GM20000 (cell line): ENCODE results near the gene UPK3BL2.
"Not testable (repeated sequence)": the region's sequence is repeated elsewhere in the genome, so short reads cannot be mapped to it uniquely, and the experiment has no call there.

Experiments
- DNase-seq: peaks from one replicate; pipeline ENCODE4 v3.0.0; 2012; ENCODE audit warnings: low spot score

Gene UPK3BL2

DNA sequence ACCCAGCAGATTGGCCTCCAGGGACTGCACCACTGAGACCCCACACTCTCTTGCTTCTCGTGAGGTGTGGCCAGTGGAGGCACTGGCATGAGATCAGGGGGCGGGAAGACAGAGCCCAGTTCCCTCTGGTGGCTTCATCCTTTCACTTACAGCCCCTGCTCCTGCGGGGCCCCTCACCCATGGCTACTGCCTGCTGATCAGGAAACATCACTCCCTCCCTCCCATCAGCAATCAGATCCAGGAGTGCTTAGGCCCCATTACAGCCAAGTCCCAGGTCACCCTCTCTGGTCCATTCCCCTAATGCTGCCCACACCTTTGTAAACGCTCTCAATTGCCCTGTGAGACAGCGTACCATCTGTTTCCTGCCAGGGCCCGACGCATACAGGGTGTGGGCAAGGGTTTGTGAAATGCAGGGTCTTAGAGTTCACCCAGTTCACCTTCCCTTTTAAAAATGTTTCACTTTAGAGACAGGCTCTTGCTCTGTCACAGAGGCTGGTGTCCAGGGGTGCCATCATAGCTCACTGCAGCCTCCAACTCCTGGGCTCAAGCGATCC lies 8.4 kb downstream of the UPK3BL2 start:
- DNase-seq: not testable (repeated sequence)

DNA sequence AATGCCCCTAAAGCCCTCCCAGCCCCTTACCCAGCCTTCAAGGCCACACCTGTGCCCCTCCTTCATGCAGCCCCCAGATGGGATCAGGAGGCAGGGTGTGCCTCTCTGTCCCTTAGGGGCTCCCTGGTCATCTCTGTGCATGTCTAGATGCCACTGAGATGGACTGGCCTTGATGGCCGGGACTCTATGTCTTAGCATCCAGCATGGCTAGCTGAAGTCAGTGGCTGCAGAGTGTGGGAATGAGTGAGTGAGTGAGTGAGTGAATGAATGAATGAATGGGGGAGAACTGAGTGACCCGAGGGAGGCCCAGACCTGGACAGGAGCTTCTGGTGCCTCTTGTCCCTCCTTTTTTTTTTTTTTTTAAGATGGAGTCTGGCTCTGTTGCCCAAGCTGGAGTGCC lies 11.4 kb downstream of the UPK3BL2 start:
- not testable (repeated sequence) for DNase-seq

DNA sequence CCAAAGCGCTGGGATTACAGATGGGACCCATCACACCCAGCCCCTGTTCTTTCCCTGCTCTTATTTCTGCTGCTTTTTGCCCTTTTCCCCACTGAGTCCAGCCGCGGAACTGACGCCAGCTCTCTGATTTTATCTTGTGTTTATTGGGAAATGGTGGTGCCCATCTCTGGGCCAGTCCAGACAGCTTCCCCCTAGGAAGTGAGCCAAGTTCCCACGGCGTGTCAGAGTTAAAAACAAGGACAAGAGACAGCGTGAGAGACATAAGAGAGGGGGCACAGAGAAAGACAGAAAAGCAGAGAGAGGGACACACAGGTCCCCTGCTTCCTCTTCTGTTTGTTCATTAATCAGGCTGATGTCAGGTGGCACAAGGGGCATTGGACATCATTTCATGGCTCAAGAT lies 11.9 kb downstream of the UPK3BL2 start:
- DNase-seq: not testable (repeated sequence)

DNA sequence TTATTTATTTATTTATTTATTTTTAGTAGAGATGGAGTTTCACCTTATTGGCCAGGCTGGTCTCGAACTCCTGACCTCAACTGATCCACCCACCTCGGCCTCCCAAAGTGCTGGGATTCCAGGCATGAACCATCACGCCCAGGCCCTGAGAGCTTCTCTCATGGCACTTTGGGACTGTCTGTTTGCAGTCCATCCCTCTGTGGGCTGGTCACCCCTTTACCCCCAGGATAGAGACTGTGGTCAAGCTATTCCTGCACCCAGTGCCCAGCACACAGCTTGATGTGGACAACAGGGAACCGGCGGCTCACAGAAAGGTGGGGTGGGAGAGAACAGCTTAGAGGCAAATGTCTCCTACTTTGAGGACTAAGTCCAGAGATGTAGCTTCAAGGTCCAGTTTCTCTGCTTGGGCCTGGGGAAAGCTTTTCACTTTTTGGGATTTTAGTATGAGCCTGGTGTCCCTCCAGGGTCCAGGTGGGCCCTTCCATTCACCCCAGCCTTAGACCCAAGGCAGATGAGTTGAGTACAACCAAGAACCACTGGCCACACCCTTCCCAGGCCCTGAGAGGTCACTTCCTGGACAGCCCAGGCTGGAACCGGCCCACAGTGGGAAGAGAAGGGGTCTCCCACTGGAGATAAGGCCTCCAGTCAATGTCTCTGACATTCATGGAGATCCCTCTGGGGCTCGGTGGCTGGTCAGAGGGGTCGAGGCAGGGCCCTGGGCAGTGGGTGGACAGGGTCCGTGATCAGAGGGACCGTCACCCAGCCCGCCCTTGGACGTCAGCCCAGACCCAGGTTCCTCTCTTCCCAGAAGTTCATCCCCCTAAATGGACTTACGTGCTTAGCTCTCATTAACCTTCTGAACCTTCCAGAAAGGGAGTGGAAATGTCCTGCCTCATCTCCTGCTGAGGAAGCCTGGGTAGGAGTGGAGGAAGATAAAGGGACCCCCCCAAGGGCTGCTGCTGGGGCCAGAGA lies 15.4 kb downstream of the UPK3BL2 start:
- DNase-seq: not testable (repeated sequence)

DNA sequence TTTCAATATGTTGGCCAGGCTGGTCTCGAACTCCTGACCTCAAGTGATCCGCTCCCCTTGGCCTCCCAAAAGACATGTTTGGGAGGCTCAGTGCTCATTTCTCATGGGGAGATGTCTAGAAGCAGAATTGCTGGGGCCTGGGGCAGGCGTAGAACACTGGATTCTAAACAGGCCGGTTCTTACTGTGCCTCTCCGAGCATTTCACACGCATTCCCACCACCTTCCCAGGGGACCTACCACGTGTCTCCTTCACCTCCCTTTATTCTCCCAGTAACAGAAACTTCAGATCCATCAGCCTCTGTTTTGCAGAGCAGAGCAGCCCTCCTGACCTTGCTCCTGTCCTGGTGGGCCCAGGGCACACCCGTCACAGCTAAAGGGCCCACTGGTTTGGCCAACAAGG lies 16.3 kb downstream of the UPK3BL2 start:
- DNase-seq: not testable (repeated sequence)

DNA sequence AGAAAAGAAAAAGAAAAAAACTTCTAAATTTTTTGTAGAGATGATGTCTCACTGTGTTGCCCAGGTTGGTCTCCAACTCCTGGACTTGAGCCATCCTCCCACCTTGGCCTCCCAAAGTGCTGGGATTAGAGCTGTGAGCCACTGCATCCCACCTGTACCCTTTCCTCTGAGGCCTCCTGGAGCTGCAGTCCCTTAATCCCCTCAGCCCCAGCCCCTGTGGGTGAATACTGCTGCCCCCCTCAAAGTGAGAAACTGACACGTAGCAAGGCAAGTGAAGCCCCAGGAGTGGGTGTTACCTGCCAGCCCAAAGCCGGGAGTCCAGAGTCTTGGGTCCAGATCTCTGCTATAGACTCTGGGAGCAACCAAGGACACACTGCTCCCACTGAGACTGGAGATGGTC lies 18.7 kb downstream of the UPK3BL2 start:
- DNase-seq: not testable (repeated sequence)

DNA sequence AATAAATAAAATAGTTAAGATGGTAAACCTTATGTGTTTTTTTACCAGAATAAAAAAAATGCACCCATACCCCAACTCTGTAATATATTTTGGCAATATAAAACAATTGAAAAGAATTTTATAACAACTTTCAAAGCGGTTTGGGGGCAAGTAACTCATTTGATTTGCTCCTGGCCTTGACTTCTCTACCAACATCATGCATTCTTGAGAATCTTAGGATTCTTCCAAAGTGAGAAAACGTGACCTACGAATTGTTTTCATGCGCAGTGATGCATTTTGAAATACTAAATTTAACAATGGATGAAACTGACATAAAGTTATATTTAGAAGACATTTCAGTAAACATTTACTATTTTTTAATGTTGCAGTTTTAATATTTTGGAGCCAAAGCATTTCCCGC lies 22.7 kb downstream of the UPK3BL2 start:
- DNase-seq: not testable (repeated sequence)

DNA sequence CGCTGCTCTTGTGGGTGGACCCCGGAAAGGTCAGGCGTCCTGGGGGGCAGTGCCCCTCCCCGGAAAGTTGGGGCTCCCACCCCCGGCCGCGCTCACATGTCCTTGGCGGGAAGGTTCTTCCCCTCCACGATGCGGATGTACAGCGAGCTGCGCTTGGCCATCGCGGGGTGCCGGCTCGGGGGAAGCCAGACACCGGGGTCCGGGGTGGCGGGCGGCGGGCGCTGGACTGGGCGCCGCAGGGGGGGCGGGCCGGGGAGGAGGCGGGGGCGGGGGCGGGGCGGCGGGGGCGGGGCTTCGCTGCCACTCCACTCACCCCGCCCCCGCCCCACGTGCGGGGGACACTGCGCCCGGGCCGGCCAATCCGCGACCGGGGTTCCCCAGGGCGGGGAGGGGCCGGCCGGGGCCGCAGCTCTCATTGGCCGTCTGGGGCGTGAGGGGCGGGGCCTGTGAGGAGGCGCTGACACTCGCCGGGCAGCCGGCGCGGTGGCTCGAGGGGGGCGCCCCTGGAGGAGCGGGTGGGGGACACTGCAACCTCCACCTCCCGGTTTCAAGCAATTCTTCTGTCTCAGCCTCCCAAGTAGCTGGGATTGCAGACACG lies 25.8 kb downstream of the UPK3BL2 start, which contains the start of gene RASA4B:
RASA4B (minus strand) TSS at position 228 of the 598 bp plus-strand sequence; CDS start at position 161, 67 bp downstream.
- DNase-seq: not testable (repeated sequence)

DNA sequence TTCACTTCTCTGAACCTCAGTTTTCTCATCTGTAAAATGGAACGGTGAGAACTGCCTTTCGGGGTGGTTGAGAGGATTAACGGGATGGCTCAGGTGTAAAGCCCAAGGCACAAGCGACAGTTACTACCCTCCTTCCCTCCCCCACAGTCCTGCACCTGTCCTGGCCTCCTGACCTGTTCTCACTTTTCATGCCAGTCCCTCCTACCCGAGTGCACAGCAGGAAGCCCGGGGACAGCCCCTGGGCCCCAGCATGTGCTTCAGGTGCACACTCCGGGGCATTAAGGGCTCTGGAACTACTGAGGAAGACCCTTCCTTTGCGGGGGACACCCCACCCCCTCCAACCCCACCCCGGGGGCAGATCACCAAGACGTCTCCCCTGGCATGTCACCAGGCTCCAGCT lies 26.5 kb downstream of the UPK3BL2 start:
- DNase-seq: not testable (repeated sequence)

DNA sequence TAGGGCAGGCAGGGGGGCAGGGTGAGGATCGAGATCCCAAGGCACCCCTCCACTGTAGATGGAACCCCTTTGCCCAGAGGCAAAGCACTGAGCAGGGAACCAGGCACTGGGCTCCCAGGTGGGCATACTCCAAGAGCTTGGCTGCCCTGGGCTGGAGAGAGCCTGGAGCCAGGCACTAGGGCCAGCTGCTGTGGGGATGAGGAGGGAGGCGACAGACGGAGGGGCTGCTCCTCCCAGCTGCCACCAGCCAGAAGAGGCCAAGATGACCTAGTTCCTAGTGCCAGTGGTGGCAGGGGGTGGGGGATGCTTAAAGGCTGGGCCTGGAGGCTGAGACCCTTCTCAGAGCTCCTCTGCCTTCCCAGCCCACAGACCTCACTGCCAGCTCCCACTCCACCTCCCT lies 27.6 kb downstream of the UPK3BL2 start:
- DNase-seq: not testable (repeated sequence)

DNA sequence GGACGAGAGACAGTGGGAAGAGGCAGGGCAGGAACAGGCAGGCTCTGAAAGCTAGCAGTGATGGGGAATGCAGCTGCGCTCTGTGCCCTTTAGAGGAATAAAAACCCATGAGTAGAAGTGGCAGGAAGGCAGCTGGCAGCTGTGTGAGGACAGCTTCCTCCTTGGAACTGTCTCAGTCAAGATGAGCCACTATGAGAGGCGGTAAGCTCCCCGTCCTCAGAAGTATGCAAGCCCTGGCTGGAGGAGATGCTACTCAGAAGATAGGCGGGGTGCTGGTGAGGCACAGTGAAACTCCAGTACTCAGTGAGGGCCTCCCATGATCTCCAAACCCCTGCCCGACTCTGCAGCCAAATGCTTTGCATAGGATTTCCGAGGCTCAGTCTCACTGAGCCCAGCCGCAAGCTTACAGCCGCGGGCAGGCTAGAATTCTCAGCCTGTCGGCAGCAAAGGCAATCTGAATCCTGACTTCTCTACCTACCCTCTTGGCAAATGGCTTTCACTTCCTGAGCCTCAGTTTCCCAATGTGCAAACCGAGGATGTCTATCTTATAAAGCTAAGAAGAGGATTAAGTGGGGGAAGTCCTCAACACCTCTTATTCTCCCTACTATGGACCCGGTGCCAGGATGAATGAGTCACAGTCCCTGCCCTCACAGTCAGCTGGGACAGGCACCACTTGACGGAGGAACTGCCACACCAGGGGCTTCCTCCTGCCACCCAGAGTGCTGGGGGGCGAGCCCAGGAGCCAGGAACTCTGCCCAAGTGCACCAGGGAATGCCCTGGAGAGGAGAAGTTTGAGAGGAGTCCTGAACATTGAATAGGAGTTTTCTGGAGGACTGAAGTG lies 28.4 kb downstream of the UPK3BL2 start:
- DNase-seq: not testable (repeated sequence)

DNA sequence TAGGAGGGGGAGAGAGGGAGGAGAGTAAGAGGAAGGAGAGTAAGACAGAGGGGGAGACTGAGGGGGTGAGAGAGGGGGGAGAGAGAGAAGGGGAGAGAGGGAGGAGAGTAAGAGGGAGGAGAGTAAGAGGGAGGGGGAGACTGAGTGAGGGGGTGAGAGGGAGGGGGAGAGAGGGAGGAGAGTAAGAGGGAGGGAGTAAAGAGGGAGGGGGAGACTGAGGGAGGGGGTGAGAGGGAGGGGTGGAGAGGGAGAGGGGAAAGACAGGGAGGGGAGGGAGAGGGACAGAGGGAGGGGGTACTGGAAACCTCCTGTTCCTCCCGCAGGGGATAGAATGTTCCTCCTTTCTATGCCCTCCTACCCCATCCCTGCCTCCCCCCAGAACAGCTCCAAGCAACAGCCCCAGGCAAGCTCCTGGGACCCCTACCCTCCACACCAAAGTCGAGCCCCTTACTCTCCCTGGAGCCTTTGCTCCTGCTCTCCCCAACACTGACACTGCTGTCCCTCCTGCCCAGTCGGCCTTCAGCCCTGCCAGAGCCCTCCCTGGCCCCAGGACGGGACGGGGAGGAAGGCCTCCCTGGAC lies 30.8 kb downstream of the UPK3BL2 start:
- DNase-seq: not testable (repeated sequence)

DNA sequence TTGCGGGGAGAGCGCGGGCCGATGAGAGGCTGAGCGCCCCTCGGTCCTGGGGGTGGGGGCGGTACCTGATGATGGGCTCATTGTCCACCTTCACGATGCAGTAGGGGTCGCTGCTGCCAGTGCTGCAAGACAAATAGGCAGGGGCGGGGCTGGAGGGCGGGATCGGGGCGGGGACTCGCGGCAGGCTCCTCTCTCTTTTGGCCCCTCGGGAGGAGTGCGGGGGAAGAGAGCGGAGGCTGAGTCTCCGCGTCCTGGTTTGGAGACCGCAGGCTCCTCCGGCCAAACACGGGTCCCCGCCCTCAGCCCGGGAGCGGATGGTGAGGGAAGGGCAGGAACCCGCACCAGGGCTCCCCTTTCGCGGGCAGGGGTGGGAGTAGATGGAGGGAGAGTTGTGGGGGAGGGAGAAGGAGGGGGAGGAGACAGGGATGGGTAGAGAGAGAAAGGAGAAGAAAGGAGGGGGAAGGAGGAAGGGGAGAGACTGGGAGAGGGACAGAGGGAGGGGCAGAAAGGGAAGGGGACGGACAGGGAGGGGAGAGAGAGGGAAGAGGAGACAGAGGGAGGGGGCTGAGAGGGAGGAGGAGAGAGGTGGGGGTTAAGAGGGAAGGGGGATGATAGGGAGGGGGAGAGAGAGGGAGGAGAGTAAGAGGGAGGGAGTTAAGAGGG lies 31.5 kb downstream of the UPK3BL2 start:
- not testable (repeated sequence) for DNase-seq

DNA sequence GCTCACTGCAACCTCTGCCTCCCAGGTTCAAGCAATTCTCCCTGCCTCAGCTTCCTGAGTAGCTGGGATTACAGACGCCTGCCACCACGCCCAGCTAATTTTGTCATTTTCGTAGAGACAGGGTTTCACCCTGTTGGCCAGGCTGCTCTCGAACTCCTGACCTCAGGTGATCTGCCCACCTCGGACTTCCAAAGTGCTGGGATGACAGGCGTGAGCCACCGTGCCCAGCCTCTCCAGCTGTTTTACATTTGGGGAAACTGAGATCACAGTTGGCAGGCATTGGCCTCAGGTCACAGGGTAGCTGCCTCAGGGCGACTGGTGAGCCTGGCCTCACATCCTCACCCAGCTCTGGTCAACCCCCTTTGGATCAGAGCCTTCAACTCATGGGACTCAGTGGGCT lies 32.9 kb downstream of the UPK3BL2 start:
- DNase-seq: not testable (repeated sequence)

DNA sequence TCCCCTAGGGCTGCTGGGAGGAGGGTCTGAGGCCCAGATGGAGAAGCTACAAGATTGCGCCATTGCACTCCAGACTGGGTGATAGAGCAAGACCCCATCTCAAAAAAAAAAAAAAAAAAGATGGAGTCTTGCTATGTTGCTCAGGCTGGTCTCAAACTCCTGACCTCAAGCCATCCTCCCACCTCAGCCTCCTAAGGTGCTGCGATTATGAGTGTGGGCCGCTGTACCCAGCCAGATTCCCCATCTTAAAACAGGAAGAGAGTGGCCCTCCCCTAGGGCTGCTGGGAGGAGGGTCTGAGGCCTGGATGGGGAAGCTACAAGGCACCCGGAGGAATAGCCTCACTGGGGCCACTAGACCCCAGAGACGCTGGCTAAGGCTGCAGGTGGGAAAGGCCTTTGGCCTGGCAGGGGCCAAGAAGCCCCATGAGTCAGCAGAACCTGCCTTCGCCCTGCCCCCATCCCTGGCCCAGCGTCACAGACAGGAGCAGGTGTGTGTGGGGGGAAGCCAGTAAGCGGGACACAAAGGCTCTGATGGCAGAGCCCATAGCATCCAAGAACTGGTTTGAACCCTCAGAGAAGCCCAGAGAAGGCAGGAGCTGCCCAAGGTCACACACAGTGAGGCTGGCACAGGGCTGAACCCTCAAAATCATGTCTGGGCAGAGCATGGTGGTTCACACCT lies 35.9 kb downstream of the UPK3BL2 start:
- not testable (repeated sequence) for DNase-seq

DNA sequence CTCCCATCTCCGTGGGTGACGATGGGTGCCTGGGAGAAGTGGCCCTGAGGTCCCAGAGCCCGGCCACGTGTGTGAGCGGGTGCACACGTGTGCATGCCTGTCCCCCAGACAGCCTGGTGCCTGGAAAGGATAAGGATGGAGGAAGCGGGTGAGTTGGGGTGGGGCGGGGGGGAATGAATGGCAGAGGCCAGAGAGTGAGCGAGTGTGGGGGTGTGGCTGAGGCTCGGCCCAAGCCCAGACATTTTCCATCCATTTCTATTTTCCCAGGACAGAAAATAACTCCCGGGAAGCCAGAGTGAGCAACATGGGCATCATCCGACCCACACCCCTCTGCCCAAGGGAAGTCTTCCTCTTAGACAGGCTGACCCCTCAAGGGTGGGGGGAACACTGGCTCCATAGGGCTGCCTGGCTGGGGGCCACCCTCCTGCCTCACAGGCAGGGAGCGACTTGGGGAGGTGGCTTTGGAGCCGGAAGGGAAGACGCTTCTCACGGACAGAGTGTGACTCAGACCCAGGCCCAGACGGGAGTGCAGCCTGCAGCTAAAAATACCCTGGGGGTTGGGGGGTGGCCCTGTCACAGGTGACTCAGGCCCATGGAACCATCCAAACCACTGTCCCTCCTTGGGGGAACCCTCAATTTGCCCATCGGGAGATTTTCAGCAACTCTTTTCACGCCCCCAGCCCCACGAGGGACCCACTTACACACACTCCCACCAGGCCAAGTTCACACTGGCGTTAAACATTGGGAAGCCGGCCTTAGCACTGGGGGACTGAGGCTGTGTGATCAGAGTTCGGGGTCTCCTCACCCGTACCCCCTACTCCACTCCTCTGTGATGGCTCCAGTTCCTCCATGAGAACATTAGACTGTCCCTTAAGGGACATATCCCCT lies 38.0 kb downstream of the UPK3BL2 start:
- not testable (repeated sequence) for DNase-seq

DNA sequence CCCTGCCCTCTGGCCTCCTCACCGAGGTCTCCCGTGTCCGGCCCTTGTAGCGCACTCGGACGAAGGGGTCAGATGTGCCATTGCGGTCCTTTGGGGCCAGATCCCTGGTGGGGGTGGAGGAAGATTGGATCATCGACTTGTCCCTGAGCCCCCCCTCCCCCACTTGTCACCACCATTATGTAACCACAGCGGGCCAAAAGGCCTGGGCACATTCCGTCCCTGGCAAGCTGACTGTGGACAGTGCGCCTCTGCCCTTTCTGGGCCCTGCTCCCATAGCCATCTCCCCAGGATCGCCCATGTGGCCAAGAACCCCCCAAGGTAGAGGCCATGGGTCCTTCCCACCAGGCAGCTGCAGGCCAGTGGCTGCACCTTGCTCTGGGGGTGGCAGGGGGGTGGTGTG lies 40.4 kb downstream of the UPK3BL2 start:
- DNase-seq: not testable (repeated sequence)

DNA sequence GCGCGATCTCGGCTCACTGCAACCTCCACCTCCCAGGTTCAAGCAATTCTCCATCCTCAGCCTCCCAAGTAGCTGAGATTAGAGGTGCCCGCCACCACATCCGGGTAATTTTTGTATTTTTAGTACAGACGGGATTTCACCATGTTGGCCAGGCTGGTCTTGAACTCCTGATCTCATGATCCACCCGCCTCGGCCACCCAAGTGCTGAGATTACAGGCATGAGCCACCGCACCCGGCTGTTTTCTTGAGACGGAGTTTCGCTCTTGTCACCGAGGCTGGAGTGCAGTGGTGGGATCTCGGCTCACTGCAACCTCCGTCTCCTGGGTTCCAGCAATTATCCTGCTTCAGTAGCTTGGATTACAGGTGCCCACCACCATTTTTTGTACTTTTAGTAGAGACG lies 45.2 kb downstream of the UPK3BL2 start:
- not testable (repeated sequence) for DNase-seq

DNA sequence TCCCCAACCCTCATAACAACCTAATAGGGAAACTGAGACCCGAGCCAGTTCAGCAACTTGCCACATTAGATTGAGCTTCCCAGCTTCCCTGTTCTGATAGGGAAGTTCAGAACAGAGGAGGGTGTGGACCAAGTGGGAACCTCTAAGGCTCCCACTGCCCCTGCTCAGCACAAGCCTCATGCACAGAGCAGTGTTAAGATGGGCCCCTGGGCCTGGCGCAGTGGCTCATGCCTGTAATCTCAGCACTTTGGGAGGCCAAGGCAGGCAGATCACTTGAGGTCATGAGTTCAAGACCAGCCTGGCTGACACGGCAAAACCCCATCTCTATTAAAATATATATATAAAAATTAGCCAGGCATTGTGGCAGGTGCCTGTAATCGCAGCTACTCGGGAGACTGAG lies 46.2 kb downstream of the UPK3BL2 start:
- DNase-seq: not testable (repeated sequence)
